HCT116 (cell line): ENCODE measurements around the gene SC5D. TPM values are rescaled to one million over a fixed set of nuclear protein-coding genes. Genes with fewer than 3 reads are reported as not detected.

ENCODE experiments used
- ATAC-seq: fragments of 200-7000 bp; cut with Tn5 transposase; 2 replicates; pipeline ENCODE4 v1.9.1; 2020; ENCODE audit warnings: mild to moderate bottlenecking, moderate library complexity
- BruUV-seq: library from RNA; stranded (reverse); fragments of 400-500 nt; replicated peaks from 2 replicates; lab custom pipeline; 2021; lab: Mats Ljungman, UMichigan
- CTCF ChIA-PET: fragments of 300-600 bp; sonication (Branson Sonifier 250); formaldehyde crosslinking; loops from one replicate; lab custom pipeline; 2021; ENCODE audit warnings: antibody characterized with exemption; lab: Charles Lee
- POLR2A ChIA-PET: fragments of 300-600, 350-600 bp; sonication (Branson Sonifier 250); formaldehyde crosslinking; loops from one replicate; lab custom pipeline; 2021; ENCODE audit warnings: antibody characterized with exemption; lab: Charles Lee
- RAD21 ChIA-PET, 2 experiments: fragments of 300-600 bp; sonication (Branson Sonifier 250); formaldehyde crosslinking; loops; one replicate each; lab custom pipeline; 2023; ENCODE audit warnings: low total read pairs in 2 of 2; ENCODE audit not compliant: uncharacterized antibody in 2 of 2, unreplicated experiment in 2 of 2, low non-redundant PET in 1 of 2; lab: Charles Lee
- DNase-seq: peaks from one replicate; pipeline ENCODE4 v3.0.0-alpha.2; 2010; ENCODE audit warnings: low read depth, low spot score
- H2AFZ ChIP-seq: fragments of 200-600 bp; shearing (Covaris generic), sonication (generic); 2 replicates; pipeline ENCODE4 v1.6.1; 2017; ENCODE audit warnings: low read depth, mixed run types, mixed read lengths, antibody characterized with exemption, low read length; ENCODE audit not compliant: poor library complexity, severe bottlenecking
- H3K27ac ChIP-seq: 2 replicates; pipeline ENCODE4 v1.5.1; 2012; ENCODE audit warnings: low read depth, low read length
- H3K27me3 ChIP-seq: fragments of 200-600 bp; sonication (generic); 2 replicates; pipeline ENCODE4 v1.6.1; 2016; ENCODE audit warnings: mixed run types, low read length, mixed read lengths; ENCODE audit not compliant: insufficient read depth
- H3K36me3 ChIP-seq, 2 experiments: fragments of 200-500 bp in 1 of 2; fragments of 200-600 bp in 1 of 2; sonication (Bioruptor generic) in 1 of 2; sonication (generic) in 1 of 2; 2 replicates each; pipeline versions ENCODE4 v1.5.1 to v1.6.1; 2014 to 2016; ENCODE audit warnings: low read length in 2 of 2, inconsistent platforms in 1 of 2, mixed read lengths in 1 of 2, mixed run types in 1 of 2; ENCODE audit not compliant: insufficient read depth in 2 of 2, control insufficient read depth in 1 of 2
- H3K4me1 ChIP-seq, 2 experiments: fragments of 200-600 bp in 1 of 2; sonication (generic) in 1 of 2; 2 replicates each; pipeline versions ENCODE4 v1.5.1 to v1.6.1; 2012 to 2017; ENCODE audit warnings: low read length in 2 of 2, inconsistent platforms in 1 of 2, mild to moderate bottlenecking in 1 of 2, mixed read lengths in 1 of 2, mixed run types in 1 of 2, moderate library complexity in 1 of 2; ENCODE audit not compliant: insufficient read depth in 2 of 2, control insufficient read depth in 1 of 2
- H3K4me2 ChIP-seq: fragments of 200-600 bp; sonication (generic); 2 replicates; pipeline ENCODE4 v1.6.1; 2017; ENCODE audit warnings: mixed run types, low read length, mixed read lengths
- H3K4me3 ChIP-seq, 2 experiments: fragments of 200-600 bp in 1 of 2; sonication (generic) in 1 of 2; replicated peaks in 1 of 2; 2 replicates each; pipeline ENCODE4 v1.5.1; 2011 to 2016; ENCODE audit warnings: low read length in 2 of 2, control low read depth in 1 of 2, low read depth in 1 of 2, mild to moderate bottlenecking in 1 of 2, mixed read lengths in 1 of 2, mixed run types in 1 of 2
- H3K79me2 ChIP-seq: fragments of 200-600 bp; sonication (generic); 2 replicates; pipeline ENCODE4 v1.6.1; 2017; ENCODE audit warnings: mild to moderate bottlenecking, mixed run types, low read length, moderate library complexity, mixed read lengths; ENCODE audit not compliant: insufficient read depth
- H3K9ac ChIP-seq: fragments of 200-600 bp; sonication (generic); 2 replicates; pipeline ENCODE4 v1.6.1; 2016; ENCODE audit warnings: low read length, mixed read lengths
- H3K9me2 ChIP-seq: fragments of 200-600 bp; sonication (generic), shearing (Covaris generic); 2 replicates; pipeline ENCODE4 v1.6.1; 2017; ENCODE audit warnings: mixed run types, mild to moderate bottlenecking, moderate library complexity; ENCODE audit not compliant: insufficient read depth
- H3K9me3 ChIP-seq, 2 experiments: fragments of 200-500 bp in 1 of 2; fragments of 200-600 bp in 1 of 2; sonication (Bioruptor generic) in 1 of 2; sonication (generic) in 1 of 2; 2 replicates each; pipeline ENCODE4 v1.6.1; 2014 to 2017; ENCODE audit warnings: low read length in 2 of 2, mixed read lengths in 2 of 2, inconsistent platforms in 1 of 2, low read depth in 1 of 2, mild to moderate bottlenecking in 1 of 2, mixed run types in 1 of 2, moderate library complexity in 1 of 2; ENCODE audit not compliant: control insufficient read depth in 1 of 2, insufficient read depth in 1 of 2
- H4K20me1 ChIP-seq: fragments of 200-600 bp; sonication (generic), shearing (Covaris generic); 2 replicates; pipeline ENCODE4 v1.6.1; 2017; ENCODE audit warnings: mixed run types, mild to moderate bottlenecking, moderate library complexity; ENCODE audit not compliant: insufficient read depth
- ATF3 ChIP-seq: IDR thresholded peaks from 2 replicates; pipeline ENCODE4 v1.6.1; 2012
- CBX3 ChIP-seq: IDR thresholded peaks from 2 replicates; pipeline ENCODE4 v1.6.1; 2012; ENCODE audit warnings: low read depth
- EGR1 ChIP-seq: IDR thresholded peaks from 2 replicates; pipeline ENCODE4 v1.6.1; 2012; ENCODE audit warnings: low read depth
- ELF1 ChIP-seq: IDR thresholded peaks from 2 replicates; pipeline ENCODE4 v1.6.1; 2012; ENCODE audit warnings: low read depth, borderline replicate concordance
- EZH2 ChIP-seq: fragments of 200-600 bp; sonication (generic); IDR thresholded peaks from 2 replicates; pipeline ENCODE4 v1.6.1; 2017; ENCODE audit warnings: antibody characterized with exemption, mixed run types
- REST ChIP-seq: IDR thresholded peaks from 2 replicates; pipeline ENCODE4 v1.6.1; 2012; ENCODE audit warnings: low read depth
- SRF ChIP-seq: IDR thresholded peaks from 2 replicates; pipeline ENCODE4 v1.6.1; 2012; ENCODE audit warnings: low read depth
- ZNF274 ChIP-seq: fragments of 200-500 bp; sonication (Bioruptor generic); IDR thresholded peaks from 2 replicates; pipeline ENCODE4 v1.6.1; 2014; ENCODE audit warnings: mild to moderate bottlenecking, low read depth, low read length, inconsistent platforms
- intact Hi-C: fragments of 100-400 bp; cut with micrococcal nuclease; formaldehyde crosslinking; loops from 2 replicates; pipeline ENCODE4 v1.10.0; 2022
- total RNA-seq: library from RNA; stranded (reverse); gene quantifications from one replicate; pipeline ENCODE4 v1.2.1, GENCODE V29; 2021; ENCODE audit not compliant: unreplicated experiment
- TF ChIP-seq, protein P1 (sequence below): IDR thresholded peaks from 2 replicates; pipeline ENCODE4 v1.6.1; 2011; ENCODE audit warnings: mild to moderate bottlenecking, low read length, moderate library complexity; ENCODE audit not compliant: insufficient replicate concordance; ENCODE audit errors: extremely low read depth
- TF ChIP-seq, protein P2 (sequence below): IDR thresholded peaks from 2 replicates; pipeline ENCODE4 v1.6.1; 2012

SC5D gene
- total RNA-seq, 1 experiment from 2014 or later: 24.1 TPM

GRCh38 chr11:121253951-121254350, 38.6 kb upstream of the SC5D start:
- Histone ChIP-seq H3K4me1 (peaks cover 0 to 2% of the 10 kb centered on the region in 2 experiments; a peak in 2 of 4 replicates), H3K4me2 (no peak overlapping the region), H3K4me3 (no peak overlapping the region), H4K20me1 (no peaks in the 10 kb centered on the region), H3K27ac (no peak overlapping the region), H3K27me3 (no peaks in the 10 kb centered on the region), H3K9me3 (peaks cover 0 to 3% of the 10 kb centered on the region in 2 experiments; a peak in 1 of 4 replicates), H2AFZ (no peak overlapping the region), H3K9me2 (no peaks in the 10 kb centered on the region), H3K9ac (no peak overlapping the region)
- ATAC-seq (no peak), DNase-seq (no peak)
- ChIA-PET POLR2A (no interaction called here), RAD21 (no interaction called here), CTCF (no interaction called here)
- no TSS peak for BruUV-seq
- intact Hi-C loops: no loop called here
- no peak for TF ChIP-seq ATF3
- no peak for TF ChIP-seq ZNF274
- no peak for TF ChIP-seq CBX3
- no peak for TF ChIP-seq EZH2
- TF ChIP-seq EGR1: no peak
- TF ChIP-seq SRF: no peak
- TF ChIP-seq, protein P1, sequence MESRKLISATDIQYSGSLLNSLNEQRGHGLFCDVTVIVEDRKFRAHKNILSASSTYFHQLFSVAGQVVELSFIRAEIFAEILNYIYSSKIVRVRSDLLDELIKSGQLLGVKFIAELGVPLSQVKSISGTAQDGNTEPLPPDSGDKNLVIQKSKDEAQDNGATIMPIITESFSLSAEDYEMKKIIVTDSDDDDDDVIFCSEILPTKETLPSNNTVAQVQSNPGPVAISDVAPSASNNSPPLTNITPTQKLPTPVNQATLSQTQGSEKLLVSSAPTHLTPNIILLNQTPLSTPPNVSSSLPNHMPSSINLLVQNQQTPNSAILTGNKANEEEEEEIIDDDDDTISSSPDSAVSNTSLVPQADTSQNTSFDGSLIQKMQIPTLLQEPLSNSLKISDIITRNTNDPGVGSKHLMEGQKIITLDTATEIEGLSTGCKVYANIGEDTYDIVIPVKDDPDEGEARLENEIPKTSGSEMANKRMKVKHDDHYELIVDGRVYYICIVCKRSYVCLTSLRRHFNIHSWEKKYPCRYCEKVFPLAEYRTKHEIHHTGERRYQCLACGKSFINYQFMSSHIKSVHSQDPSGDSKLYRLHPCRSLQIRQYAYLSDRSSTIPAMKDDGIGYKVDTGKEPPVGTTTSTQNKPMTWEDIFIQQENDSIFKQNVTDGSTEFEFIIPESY: no peak
- TF ChIP-seq ELF1: no peak
- TF ChIP-seq, all 23 proteins: peak for 0
- H3K36me3 ChIP-seq: no peaks in the 10 kb centered on the region
- no peaks in the 10 kb centered on the region for H3K79me2 ChIP-seq

DNA sequence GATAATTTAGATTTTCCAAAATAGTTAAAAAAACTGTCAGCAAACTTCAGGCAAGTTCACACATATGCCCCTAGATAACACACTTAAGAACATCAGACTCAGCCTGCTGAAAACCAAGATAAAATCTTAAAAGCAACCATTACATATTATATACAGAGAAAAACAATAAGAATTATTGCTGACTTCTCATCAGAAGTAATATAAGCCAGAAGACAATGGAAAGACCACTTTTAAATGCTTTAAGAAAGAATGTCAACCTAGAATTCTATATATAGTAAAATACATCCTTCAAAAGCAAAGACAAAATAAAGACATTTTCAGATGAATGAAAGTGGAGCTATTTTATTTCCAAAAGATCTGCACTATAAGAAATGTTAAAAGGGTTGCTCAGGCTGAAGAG, 37.8 kb upstream of the SC5D start:
- Histone ChIP-seq H4K20me1 (no peaks in the 10 kb centered on the region), H3K27me3 (no peaks in the 10 kb centered on the region), H3K79me2 (no peaks in the 10 kb centered on the region), H3K9me3 (peaks cover 0 to 3% of the 10 kb centered on the region in 2 experiments; a peak in 1 of 4 replicates), H3K9me2 (no peaks in the 10 kb centered on the region), H3K27ac (no peak overlapping the region), H2AFZ (no peak overlapping the region), H3K4me3 (no peak overlapping the region), H3K4me1 (no peaks in the 10 kb centered on the region), H3K36me3 (no peaks in the 10 kb centered on the region), H3K9ac (no peak overlapping the region), H3K4me2 (no peak overlapping the region)
- ChIA-PET CTCF (no interaction called here), RAD21 (no interaction called here), POLR2A (no interaction called here)
- no TSS peak for BruUV-seq
- DNase-seq: no peak
- intact Hi-C loops: no loop called here
- no peak for ATAC-seq
- no peak for TF ChIP-seq REST
- TF ChIP-seq, protein P2, sequence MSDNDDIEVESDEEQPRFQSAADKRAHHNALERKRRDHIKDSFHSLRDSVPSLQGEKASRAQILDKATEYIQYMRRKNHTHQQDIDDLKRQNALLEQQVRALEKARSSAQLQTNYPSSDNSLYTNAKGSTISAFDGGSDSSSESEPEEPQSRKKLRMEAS: no peak
- no peak for TF ChIP-seq EGR1
